NCI-H748 (cell line): ENCODE data around the gene RIMS1.
A peak's percentile ranks its signal among the peaks of the same experiment; 100 is the strongest.

ENCODE experiments used
- DNase-seq: peaks from one replicate; lab custom pipeline; 2025; ENCODE audit not compliant: unreplicated experiment; lab: John Stamatoyannopoulos, UW

RIMS1 gene

GRCh38 chr6:72081871-72082270 lies 195.5 kb downstream of the RIMS1 start:
- DNase-seq, result no peak

GRCh38 chr6:72083976-72084375 lies 197.6 kb downstream of the RIMS1 start:
- DNase-seq, result no peak

- DNase-seq, result peak; percentile 24
These were observed 198.7 kb downstream of the RIMS1 start for GRCh38 chr6:72084992-72085569.

GRCh38 chr6:72094506-72094905 lies 208.2 kb downstream of the RIMS1 start:
- DNase-seq, result no peak

GRCh38 chr6:72102561-72102960 lies 216.2 kb downstream of the RIMS1 start:
- DNase-seq, result no peak

- no peak for DNase-seq
These were observed 225.3 kb downstream of the RIMS1 start for GRCh38 chr6:72111611-72112010.

- no peak for DNase-seq
These were observed 244.0 kb downstream of the RIMS1 start for GRCh38 chr6:72130327-72130726.

- DNase-seq, result no peak
These were observed 246.1 kb downstream of the RIMS1 start for GRCh38 chr6:72132427-72132826.

GRCh38 chr6:72132851-72133250 lies 246.5 kb downstream of the RIMS1 start:
- DNase-seq, result no peak

GRCh38 chr6:72133324-72133723 lies 247.0 kb downstream of the RIMS1 start:
- no peak for DNase-seq

GRCh38 chr6:72140795-72141194 lies 254.4 kb downstream of the RIMS1 start:
- no peak for DNase-seq

GRCh38 chr6:72149715-72150114 lies 263.4 kb downstream of the RIMS1 start:
- no peak for DNase-seq

- DNase-seq, result no peak
These were observed 265.4 kb downstream of the RIMS1 start for GRCh38 chr6:72151742-72152141.

GRCh38 chr6:72175916-72176315 lies 289.6 kb downstream of the RIMS1 start:
- DNase-seq, result no peak

GRCh38 chr6:72182337-72183246 lies 296.2 kb downstream of the RIMS1 start:
- DNase-seq, result peak; percentile 96

GRCh38 chr6:72203983-72204382 lies 317.6 kb downstream of the RIMS1 start:
- DNase-seq, result no peak

GRCh38 chr6:72205500-72205899 lies 319.1 kb downstream of the RIMS1 start:
- no peak for DNase-seq

GRCh38 chr6:72206606-72207005 lies 320.3 kb downstream of the RIMS1 start:
- DNase-seq, result no peak

GRCh38 chr6:72212686-72213085 lies 326.3 kb downstream of the RIMS1 start:
- DNase-seq, result peak; percentile 89

- no peak for DNase-seq
These were observed 327.3 kb downstream of the RIMS1 start for GRCh38 chr6:72213654-72214053.

- peak; percentile 26 for DNase-seq
These were observed 330.1 kb downstream of the RIMS1 start for GRCh38 chr6:72216222-72217068.

- DNase-seq, result no peak
These were observed 331.3 kb downstream of the RIMS1 start for GRCh38 chr6:72217626-72218025.
